Kidney epithelial cell (primary cell): Measurements from ENCODE around the gene FER. TPM values are rescaled to one million over a fixed set of nuclear protein-coding genes. Genes with fewer than 3 reads are reported as not detected.

Experiments
- DNase-seq: peaks from one replicate; pipeline ENCODE4 v3.0.0-alpha.2; 2010; ENCODE audit warnings: low read depth
- H3K27me3 ChIP-seq: 2 replicates; pipeline ENCODE4 v1.6.0; 2011; ENCODE audit warnings: low read length; ENCODE audit not compliant: control insufficient read depth, insufficient read depth
- H3K36me3 ChIP-seq: 2 replicates; pipeline ENCODE4 v1.5.1; 2011; ENCODE audit warnings: low read length; ENCODE audit not compliant: control insufficient read depth, insufficient read depth
- H3K4me3 ChIP-seq: 2 replicates; pipeline ENCODE4 v1.5.1; 2011; ENCODE audit warnings: low read depth, mild to moderate bottlenecking, control low read depth, low read length
- total RNA-seq: library from RNA; depleted of rRNA; stranded (reverse); fragments of >200 nt; gene quantifications from 2 replicates; pipeline ENCODE4 v1.2.3, GENCODE V29; 2015
- TF ChIP-seq, protein P1 (sequence below): IDR thresholded peaks from 2 replicates; pipeline ENCODE4 v1.5.1; 2011; ENCODE audit warnings: mild to moderate bottlenecking, moderate library complexity, low read length, control low read depth, inconsistent platforms; ENCODE audit not compliant: insufficient read depth, poor library complexity, severe bottlenecking

Gene FER
- total RNA-seq, 1 donor from 2014 or later, result 15.1 TPM

DNA sequence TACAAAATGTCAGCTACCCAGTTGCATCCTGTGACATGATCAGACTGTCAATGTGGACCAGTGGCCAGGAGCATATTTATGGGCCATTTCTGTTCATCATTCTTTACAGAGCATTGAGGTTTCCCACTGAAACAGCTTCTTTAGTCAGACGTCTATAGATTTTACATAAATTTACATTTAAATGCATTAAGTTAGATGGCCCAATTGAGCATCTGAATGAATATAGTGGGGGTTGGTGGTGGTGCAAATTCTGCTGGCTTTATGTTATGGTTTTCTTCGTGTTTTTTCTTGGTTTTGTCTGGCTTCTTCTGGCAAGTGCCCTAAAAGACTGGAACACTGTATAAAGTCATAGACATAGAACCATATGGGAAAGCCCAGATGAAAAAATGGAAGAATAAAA lies 448.0 kb downstream of the FER start:
- no peaks in the 10 kb centered on the region for H3K27me3 ChIP-seq
- H3K36me3 ChIP-seq, result no peaks in the 10 kb centered on the region
- DNase-seq, result no peak
- TF ChIP-seq, protein P1, sequence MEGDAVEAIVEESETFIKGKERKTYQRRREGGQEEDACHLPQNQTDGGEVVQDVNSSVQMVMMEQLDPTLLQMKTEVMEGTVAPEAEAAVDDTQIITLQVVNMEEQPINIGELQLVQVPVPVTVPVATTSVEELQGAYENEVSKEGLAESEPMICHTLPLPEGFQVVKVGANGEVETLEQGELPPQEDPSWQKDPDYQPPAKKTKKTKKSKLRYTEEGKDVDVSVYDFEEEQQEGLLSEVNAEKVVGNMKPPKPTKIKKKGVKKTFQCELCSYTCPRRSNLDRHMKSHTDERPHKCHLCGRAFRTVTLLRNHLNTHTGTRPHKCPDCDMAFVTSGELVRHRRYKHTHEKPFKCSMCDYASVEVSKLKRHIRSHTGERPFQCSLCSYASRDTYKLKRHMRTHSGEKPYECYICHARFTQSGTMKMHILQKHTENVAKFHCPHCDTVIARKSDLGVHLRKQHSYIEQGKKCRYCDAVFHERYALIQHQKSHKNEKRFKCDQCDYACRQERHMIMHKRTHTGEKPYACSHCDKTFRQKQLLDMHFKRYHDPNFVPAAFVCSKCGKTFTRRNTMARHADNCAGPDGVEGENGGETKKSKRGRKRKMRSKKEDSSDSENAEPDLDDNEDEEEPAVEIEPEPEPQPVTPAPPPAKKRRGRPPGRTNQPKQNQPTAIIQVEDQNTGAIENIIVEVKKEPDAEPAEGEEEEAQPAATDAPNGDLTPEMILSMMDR, result no peak
- H3K4me3 ChIP-seq, result no peak overlapping the region

DNA sequence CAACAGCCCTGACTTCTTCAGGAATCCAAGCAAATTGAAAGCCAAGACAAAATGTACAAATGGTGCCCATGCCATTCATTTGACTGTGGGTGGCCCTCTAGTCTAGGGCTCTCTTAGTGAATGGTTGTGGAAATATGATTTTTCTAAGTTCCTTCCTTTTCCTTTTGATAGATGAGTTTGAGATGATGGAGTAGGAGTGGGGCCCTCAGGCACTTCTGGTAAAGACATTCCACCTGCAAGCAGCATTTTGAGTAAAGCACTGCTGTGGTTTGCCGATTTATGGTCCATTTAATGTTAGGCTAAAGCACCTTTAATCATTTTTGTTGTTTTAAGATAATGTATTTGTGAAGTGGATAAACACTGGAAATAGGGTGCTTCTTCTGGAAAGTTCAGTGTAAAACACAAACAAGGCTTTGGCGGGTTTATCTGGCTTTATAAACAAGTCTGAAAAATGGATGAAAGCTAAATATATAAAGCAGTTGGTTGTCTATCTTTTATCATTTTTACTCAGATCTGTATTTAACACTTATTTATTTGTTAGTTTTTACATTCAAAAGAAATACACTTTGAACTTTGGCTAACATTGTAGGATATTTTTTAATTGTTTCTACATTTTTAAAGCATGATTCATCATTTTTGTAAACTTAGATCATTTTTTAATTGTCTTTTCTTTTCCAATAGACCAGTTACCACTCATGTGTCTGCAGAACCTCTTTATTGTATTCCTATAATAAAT lies 448.6 kb downstream of the FER start:
- H3K27me3 ChIP-seq, result no peaks in the 10 kb centered on the region
- DNase-seq, result no peak
- TF ChIP-seq, protein P1, result no peak

DNA sequence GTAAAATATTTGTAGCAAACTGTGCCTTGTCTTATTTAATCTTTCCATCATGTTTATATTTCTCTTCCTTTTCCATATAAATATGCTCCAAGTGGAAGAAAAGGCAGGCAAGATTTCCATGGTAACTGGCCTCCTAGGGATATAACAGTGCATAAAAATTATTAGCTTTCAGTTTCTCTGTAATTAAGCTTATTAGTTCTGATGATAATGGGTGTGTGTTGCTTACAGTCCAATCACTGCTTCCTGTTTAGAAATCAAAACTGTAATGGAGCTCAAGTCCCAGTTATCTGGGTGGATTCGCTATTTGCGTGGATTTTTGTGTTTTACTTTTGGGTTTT lies 449.1 kb downstream of the FER start:
- H3K36me3 ChIP-seq, result no peaks in the 10 kb centered on the region
- no peak overlapping the region for H3K4me3 ChIP-seq
- DNase-seq, result no peak
- TF ChIP-seq, protein P1, result no peak
- no peaks in the 10 kb centered on the region for H3K27me3 ChIP-seq

More for the DNA sequence above, 448.6 kb downstream of the FER start:
- no peaks in the 10 kb centered on the region for H3K36me3 ChIP-seq
- no peak overlapping the region for H3K4me3 ChIP-seq

DNA sequence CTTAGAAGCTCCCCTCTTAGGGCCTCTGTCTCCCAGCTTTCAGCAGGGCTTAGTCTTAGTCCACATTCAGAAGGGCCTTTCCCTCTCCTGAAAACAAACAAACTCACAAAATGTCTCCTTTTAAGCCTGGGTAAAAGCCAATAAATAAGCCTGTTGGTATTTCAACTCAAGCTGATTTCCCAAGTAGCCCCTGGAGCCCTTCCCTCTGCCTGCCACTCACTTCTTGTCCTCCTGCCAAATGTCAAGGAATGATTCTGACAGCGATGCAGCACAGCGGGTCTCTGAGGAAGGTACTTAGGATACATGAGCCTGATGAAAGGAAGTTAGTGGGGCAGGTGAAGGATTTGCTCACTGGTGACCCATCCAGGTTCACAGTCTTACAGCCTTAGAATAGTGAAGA lies 451.6 kb downstream of the FER start:
- TF ChIP-seq, protein P1, result no peak
- no peaks in the 10 kb centered on the region for H3K27me3 ChIP-seq
- no peaks in the 10 kb centered on the region for H3K36me3 ChIP-seq
- H3K4me3 ChIP-seq, result no peak overlapping the region
- DNase-seq, result no peak

DNA sequence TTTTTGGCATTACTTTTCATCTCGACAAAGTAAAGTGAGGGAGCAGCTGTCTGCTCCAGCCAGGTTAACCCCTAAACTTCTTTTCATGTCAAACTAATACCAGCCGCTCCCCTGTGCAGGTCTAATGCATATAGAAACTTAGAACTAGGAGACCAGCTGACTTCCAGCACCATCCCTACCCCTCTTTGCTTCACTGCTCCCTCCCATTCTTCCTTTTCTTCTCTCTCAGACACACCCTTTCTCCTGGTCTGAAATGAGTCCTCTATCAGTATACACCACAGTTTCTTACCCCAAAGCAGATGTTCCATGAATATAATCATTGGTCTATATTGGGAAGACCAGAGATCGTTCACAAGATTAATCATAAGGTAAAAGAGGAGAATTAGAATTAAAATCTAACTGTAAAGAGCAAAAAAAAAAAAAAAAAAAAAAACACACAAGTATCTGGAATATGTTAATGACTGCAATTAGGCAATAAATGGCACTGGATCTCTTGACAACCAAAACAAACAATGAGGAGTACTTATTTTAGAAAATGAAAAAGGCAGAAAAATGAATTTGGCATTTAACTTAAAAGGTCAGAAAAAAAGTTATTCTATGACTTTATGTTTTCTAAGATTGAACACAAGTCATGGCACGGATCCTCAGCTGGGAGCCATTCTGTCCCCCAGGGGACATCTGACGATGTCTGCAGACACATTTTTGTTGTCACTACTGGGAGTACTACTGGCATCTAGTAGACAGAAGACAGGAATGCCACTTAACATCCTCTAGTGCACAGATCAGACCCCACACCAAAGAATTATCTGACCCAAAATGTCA lies 452.3 kb downstream of the FER start:
- DNase-seq, result no peak

More for the DNA sequence above, 452.3 kb downstream of the FER start:
- Histone ChIP-seq H3K27me3 (no peaks in the 10 kb centered on the region), H3K4me3 (no peak overlapping the region), H3K36me3 (no peaks in the 10 kb centered on the region)
- TF ChIP-seq, protein P1, result no peak
